WTC11 (cell line): ENCODE measurements around the gene PIK3C2A. TPM values are rescaled to one million over a fixed set of nuclear protein-coding genes. Genes with fewer than 3 reads are reported as not detected.

Experiments used
- ATAC-seq: fragments of 200-7000 bp; cut with Tn5 transposase; 2 replicates; pipeline ENCODE4 v1.10.0; 2021; ENCODE audit warnings: mild to moderate bottlenecking, moderate library complexity
- CTCF ChIA-PET: fragments of 300-600 bp; sonication (Branson Sonifier 250); formaldehyde crosslinking; loops from one replicate; lab custom pipeline; 2021; ENCODE audit warnings: antibody characterized with exemption; lab: Charles Lee
- POLR2A ChIA-PET: fragments of 350-600 bp; sonication (Branson Sonifier 250); formaldehyde crosslinking; loops from one replicate; lab custom pipeline; 2021; ENCODE audit warnings: antibody characterized with exemption; lab: Charles Lee
- DNase-seq: peaks from one replicate; pipeline ENCODE4 v3.0.0; 2021; ENCODE audit warnings: low spot score
- H3K27ac Mint-ChIP-seq: 2 replicates; pipeline ENCODE4 v1.8.0; 2021; ENCODE audit warnings: mixed read lengths
- H3K27me3 Mint-ChIP-seq: 2 replicates; pipeline ENCODE4 v1.8.0; 2021; ENCODE audit warnings: low read depth, mild to moderate bottlenecking, moderate library complexity, mixed read lengths
- H3K36me3 Mint-ChIP-seq: 2 replicates; pipeline ENCODE4 v1.8.0; 2021; ENCODE audit warnings: mixed read lengths
- H3K4me1 Mint-ChIP-seq: 2 replicates; pipeline ENCODE4 v1.8.0; 2022; ENCODE audit warnings: mixed read lengths
- H3K4me3 Mint-ChIP-seq: 2 replicates; pipeline ENCODE4 v1.8.0; 2021; ENCODE audit warnings: mild to moderate bottlenecking, moderate library complexity, mixed read lengths
- H3K9me3 Mint-ChIP-seq: 2 replicates; pipeline ENCODE4 v1.8.0; 2021; ENCODE audit warnings: mixed read lengths
- ELF4 ChIP-seq: sonication (generic); formaldehyde crosslinking; IDR thresholded peaks from 2 replicates; pipeline ENCODE4 v1.8.1; 2022; ENCODE audit warnings: low read depth, mild to moderate bottlenecking, moderate library complexity, missing genetic modification reagents
- ESRRA ChIP-seq: sonication (generic); formaldehyde crosslinking; IDR thresholded peaks from 2 replicates; pipeline ENCODE4 v1.8.1; 2022; ENCODE audit warnings: mild to moderate bottlenecking, missing genetic modification reagents, borderline replicate concordance
- IRF2 ChIP-seq: sonication (generic); formaldehyde crosslinking; IDR thresholded peaks from 2 replicates; pipeline ENCODE4 v1.8.0; 2022; ENCODE audit warnings: low read depth, missing genetic modification reagents, borderline replicate concordance
- JUN ChIP-seq: sonication (generic); formaldehyde crosslinking; IDR thresholded peaks from 2 replicates; pipeline ENCODE4 v1.8.0; 2023; ENCODE audit warnings: mild to moderate bottlenecking, missing genetic modification reagents
- MXD4 ChIP-seq: fragments of 250-450 bp; sonication (Bioruptor Pico); IDR thresholded peaks from 2 replicates; pipeline ENCODE4 v1.8.0; 2021; ENCODE audit warnings: mild to moderate bottlenecking, moderate library complexity, borderline replicate concordance
- MYBL2 ChIP-seq: sonication (generic); formaldehyde crosslinking; IDR thresholded peaks from 2 replicates; pipeline ENCODE4 v1.8.1; 2023; ENCODE audit warnings: mild to moderate bottlenecking, moderate library complexity, missing genetic modification reagents
- PRDM15 ChIP-seq: sonication (generic); formaldehyde crosslinking; IDR thresholded peaks from 2 replicates; pipeline ENCODE4 v1.8.0; 2022; ENCODE audit warnings: missing genetic modification reagents
- SMAD3 ChIP-seq: sonication (generic); formaldehyde crosslinking; IDR thresholded peaks from 2 replicates; pipeline ENCODE4 v1.8.0; 2022; ENCODE audit warnings: missing genetic modification reagents, mild to moderate bottlenecking, borderline replicate concordance
- TP53 ChIP-seq: sonication (generic); formaldehyde crosslinking; IDR thresholded peaks from 2 replicates; pipeline ENCODE4 v1.8.1; 2023; ENCODE audit warnings: mild to moderate bottlenecking, missing genetic modification reagents
- ZNF423 ChIP-seq: fragments of 250-450 bp; sonication (Bioruptor Pico); IDR thresholded peaks from 2 replicates; pipeline ENCODE4 v2.1.2; 2022; ENCODE audit warnings: mild to moderate bottlenecking, moderate library complexity
- ZNF532 ChIP-seq: fragments of 250-450 bp; sonication (Bioruptor Pico); IDR thresholded peaks from 2 replicates; pipeline ENCODE4 v1.9.0; 2021; ENCODE audit warnings: mild to moderate bottlenecking, borderline replicate concordance
- total RNA-seq: library from RNA; stranded (reverse); gene quantifications from 3 replicates; pipeline ENCODE4 v1.2.3, GENCODE V29; 2021
- TF ChIP-seq, protein P1 (sequence below): sonication (generic); formaldehyde crosslinking; IDR thresholded peaks from 2 replicates; pipeline ENCODE4 v1.8.0; 2022; ENCODE audit warnings: mild to moderate bottlenecking, missing genetic modification reagents

Gene PIK3C2A
- total RNA-seq, 1 experiment from 2014 or later, result 105 TPM

- no peak overlapping the region for H3K27ac Mint-ChIP-seq
- H3K27me3 Mint-ChIP-seq, result no peaks in the 10 kb centered on the region
- CTCF ChIA-PET, result interaction anchor here (1.7 kb wide), 1 partner anchor 15 kb away, joined by 4 read pairs; no protein-coding TSS in a partner anchor
- H3K4me1 Mint-ChIP-seq, result no peaks in the 10 kb centered on the region
- no peak for DNase-seq
- POLR2A ChIA-PET, result no interaction called here
- no peaks in the 10 kb centered on the region for H3K36me3 Mint-ChIP-seq
- TF ChIP-seq MXD4 (no peak), MYBL2 (CRISPR knock-in tag) (no peak), PRDM15 (CRISPR knock-in tag) (no peak), ELF4 (CRISPR knock-in tag) (no peak), SMAD3 (CRISPR knock-in tag) (no peak), TP53 (CRISPR knock-in tag) (no peak), ZNF532 (CRISPR knock-in tag) (no peak), IRF2 (no peak)
- ATAC-seq, result no peak
- H3K4me3 Mint-ChIP-seq, result no peak overlapping the region
- peaks cover 4% of the 10 kb centered on the region; the same call in 1 of the 2 replicates for H3K9me3 Mint-ChIP-seq
Measured at GRCh38 chr11:17252704-17253103, 44.9 kb upstream of the PIK3C2A start.

DNA sequence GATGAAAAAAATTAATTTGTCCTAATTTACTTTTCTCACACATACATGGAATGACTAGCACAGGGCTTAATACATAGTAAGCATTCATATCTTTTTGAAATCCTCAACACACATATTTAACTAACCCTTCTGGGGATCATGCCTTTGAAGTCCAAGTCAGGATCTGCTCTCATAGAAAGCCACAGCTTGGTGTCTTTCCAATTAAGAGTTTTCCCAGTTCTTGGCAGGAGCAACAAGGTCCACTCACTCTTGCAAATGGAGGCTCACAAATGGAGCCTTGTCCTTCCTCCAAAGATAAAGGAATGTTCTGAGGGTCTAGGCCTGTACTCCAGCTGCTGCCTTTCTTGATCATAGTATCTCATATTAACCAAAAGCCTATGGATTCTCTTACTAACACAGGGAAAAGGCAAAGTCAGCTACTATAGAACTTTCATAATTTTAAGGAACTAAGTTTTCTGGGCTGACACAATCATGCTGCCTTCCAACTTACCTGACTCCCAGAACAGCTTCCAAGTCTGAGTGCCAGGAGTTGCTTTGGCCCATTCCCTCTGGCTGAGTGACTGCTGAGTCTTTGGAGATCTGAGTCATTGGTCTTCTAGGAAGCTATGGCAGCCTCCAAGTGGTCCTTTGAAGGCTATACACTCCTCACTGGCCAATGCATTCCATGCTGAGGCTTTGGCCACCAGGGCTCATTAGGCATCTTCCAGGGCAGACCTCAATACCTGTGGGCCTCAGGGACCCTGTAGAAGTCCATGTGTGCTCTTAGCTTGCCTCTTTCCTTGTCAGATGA is 43.0 kb upstream of the PIK3C2A start:
- no peaks in the 10 kb centered on the region for H3K4me1 Mint-ChIP-seq
- TF ChIP-seq JUN (no peak), ESRRA (no peak), ZNF423 (CRISPR knock-in tag) (no peak)
- TF ChIP-seq, protein P1, sequence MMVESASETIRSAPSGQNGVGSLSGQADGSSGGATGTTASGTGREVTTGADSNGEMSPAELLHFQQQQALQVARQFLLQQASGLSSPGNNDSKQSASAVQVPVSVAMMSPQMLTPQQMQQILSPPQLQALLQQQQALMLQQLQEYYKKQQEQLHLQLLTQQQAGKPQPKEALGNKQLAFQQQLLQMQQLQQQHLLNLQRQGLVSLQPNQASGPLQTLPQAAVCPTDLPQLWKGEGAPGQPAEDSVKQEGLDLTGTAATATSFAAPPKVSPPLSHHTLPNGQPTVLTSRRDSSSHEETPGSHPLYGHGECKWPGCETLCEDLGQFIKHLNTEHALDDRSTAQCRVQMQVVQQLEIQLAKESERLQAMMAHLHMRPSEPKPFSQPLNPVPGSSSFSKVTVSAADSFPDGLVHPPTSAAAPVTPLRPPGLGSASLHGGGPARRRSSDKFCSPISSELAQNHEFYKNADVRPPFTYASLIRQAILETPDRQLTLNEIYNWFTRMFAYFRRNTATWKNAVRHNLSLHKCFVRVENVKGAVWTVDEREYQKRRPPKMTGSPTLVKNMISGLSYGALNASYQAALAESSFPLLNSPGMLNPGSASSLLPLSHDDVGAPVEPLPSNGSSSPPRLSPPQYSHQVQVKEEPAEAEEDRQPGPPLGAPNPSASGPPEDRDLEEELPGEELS, result no peak
- ChIA-PET CTCF (no interaction called here), POLR2A (no interaction called here)
- H3K27ac Mint-ChIP-seq, result no peak overlapping the region
- DNase-seq (no peak), ATAC-seq (no peak)
- no peak overlapping the region for H3K4me3 Mint-ChIP-seq
- H3K27me3 Mint-ChIP-seq, result no peaks in the 10 kb centered on the region
- no peaks in the 10 kb centered on the region for H3K36me3 Mint-ChIP-seq
- peaks cover 4% of the 10 kb centered on the region; the same call in 1 of the 2 replicates for H3K9me3 Mint-ChIP-seq
